ENCODE data around the gene PPP4R3A. TPM values are rescaled to one million over a fixed set of nuclear protein-coding genes. Genes with fewer than 3 reads are reported as not detected.
"Not testable (repeated sequence)": the region's sequence is repeated elsewhere in the genome, so short reads cannot be mapped to it uniquely, and the experiment has no call there.

PPP4R3A gene
- total and polyA plus RNA-seq, 12 donors: 32.2 to 60.6 (median 41.0) TPM

- 88 to 95% methylated on average over 1 of the region's 1 CpG for WGBS, 2 donors
- no peak for ATAC-seq
These were observed 70.8 kb downstream of the PPP4R3A start for GRCh38 chr14:91439345-91439744.

GRCh38 chr14:91438845-91439244 lies 71.3 kb downstream of the PPP4R3A start:
- ATAC-seq: no peak
- Histone ChIP-seq H3K27ac (no peak overlapping the region), H3K27me3 (peaks cover 0 to 22% (median 3%) of the 10 kb centered on the region in 7 donors), H3K9me3 (peaks cover 0 to 5% (median 0%) of the 10 kb centered on the region in 11 donors), H3K36me3 (no peaks in the 10 kb centered on the region), H3K4me1 (no peaks in the 10 kb centered on the region), H3K4me3 (no peak overlapping the region)
- no peak for DNase-seq
- intact Hi-C loops (cut with DNase I): no loop called here
- no peak for TF ChIP-seq CTCF (IDR thresholded peaks at IDR 0.05)

More at GRCh38 chr14:91439345-91439744, 70.8 kb downstream of the PPP4R3A start:
- no peak for TF ChIP-seq CTCF (IDR thresholded peaks at IDR 0.05)
- no peaks in the 10 kb centered on the region for H3K4me1 ChIP-seq
- H3K36me3 ChIP-seq: no peaks in the 10 kb centered on the region
- H3K27ac ChIP-seq: no peak overlapping the region
- H3K9me3 ChIP-seq: peaks cover 0 to 5% (median 0%) of the 10 kb centered on the region in 11 donors
- H3K4me3 ChIP-seq: no peak overlapping the region
- DNase-seq: no peak
- intact Hi-C loops (cut with DNase I): no loop called here
- peaks cover 0 to 22% (median 4%) of the 10 kb centered on the region in 7 donors for H3K27me3 ChIP-seq

- intact Hi-C loops (cut with DNase I); H3K4me3 ChIP-seq; ATAC-seq; H3K36me3 ChIP-seq; H3K27ac ChIP-seq; H3K9me3 ChIP-seq; H3K4me1 ChIP-seq; H3K27me3 ChIP-seq; DNase-seq: not testable (repeated sequence)
- WGBS, 2 donors: 78 to 80% methylated on average over 16 of the region's 16 CpGs
These were observed 73.8 kb downstream of the PPP4R3A start for GRCh38 chr14:91436266-91436665.

GRCh38 chr14:91429385-91429784 lies 80.7 kb downstream of the PPP4R3A start:
- Histone ChIP-seq H3K27me3 (no peaks in the 10 kb centered on the region), H3K36me3 (no peaks in the 10 kb centered on the region), H3K9me3 (peaks cover 0 to 2% (median 0%) of the 10 kb centered on the region in 11 donors), H3K4me1 (no peaks in the 10 kb centered on the region), H3K4me3 (no peak overlapping the region), H3K27ac (no peak overlapping the region)
- TF ChIP-seq CTCF (IDR thresholded peaks at IDR 0.05): no peak
- intact Hi-C loops (cut with DNase I): no loop called here
- DNase-seq (no peak), ATAC-seq (no peak)
- WGBS, 2 donors: 77 to 81% methylated on average over 3 of the region's 3 CpGs

GRCh38 chr14:91428931-91429330 lies 81.2 kb downstream of the PPP4R3A start:
- WGBS, 2 donors: 85 to 88% methylated on average over 1 of the region's 1 CpG

GRCh38 chr14:91425531-91425944 lies 84.6 kb downstream of the PPP4R3A start:
- intact Hi-C loops (cut with DNase I); H3K27me3 ChIP-seq; H3K36me3 ChIP-seq; H3K27ac ChIP-seq; H3K9me3 ChIP-seq; H3K4me1 ChIP-seq; ATAC-seq; H3K4me3 ChIP-seq; DNase-seq: not testable (repeated sequence)
- 83 to 91% methylated on average over 9 of the region's 9 CpGs for whole genome bisulfite sequencing, 2 donors

More at GRCh38 chr14:91428931-91429330, 81.2 kb downstream of the PPP4R3A start:
- H3K27ac ChIP-seq; intact Hi-C loops (cut with DNase I); H3K4me3 ChIP-seq; H3K27me3 ChIP-seq; DNase-seq; H3K4me1 ChIP-seq; ATAC-seq; H3K9me3 ChIP-seq; H3K36me3 ChIP-seq: not testable (repeated sequence)
